Liver (tissue), 9 donors: Measurements from ENCODE around the gene NWD2. TPM values are rescaled to one million over a fixed set of nuclear protein-coding genes. Genes with fewer than 3 reads are reported as not detected.
A peak's percentile ranks its signal among the peaks of the same experiment; 100 is the strongest.

Experiments
- DNase-seq: peaks from one replicate; pipeline ENCODE4 v3.0.0-alpha.2; 2017; ENCODE audit warnings: low spot score
- H3K27ac ChIP-seq, 2 donors: one replicate each; pipeline ENCODE4 v1.7.0; 2013; ENCODE audit warnings: inconsistent platforms in 2 of 2, low read length in 2 of 2, control low read depth in 1 of 2, low read depth in 1 of 2, mild to moderate bottlenecking in 1 of 2
- H3K27me3 ChIP-seq, 4 donors: one replicate each; pipeline versions ENCODE4 v1.6.1 to v1.7.0; 2013; ENCODE audit warnings: low read length in 3 of 4, inconsistent platforms in 1 of 4, mild to moderate bottlenecking in 1 of 4, moderate library complexity in 1 of 4; ENCODE audit not compliant: control insufficient read depth in 4 of 4, insufficient read depth in 4 of 4
- H3K36me3 ChIP-seq, 4 donors: one replicate each; pipeline versions ENCODE4 v1.6.1 to v1.7.0; 2013; ENCODE audit warnings: low read length in 3 of 4, mild to moderate bottlenecking in 3 of 4, low read depth in 1 of 4, moderate library complexity in 1 of 4; ENCODE audit not compliant: control insufficient read depth in 4 of 4, insufficient read depth in 3 of 4
- H3K4me1 ChIP-seq, 4 donors: one replicate each; pipeline versions ENCODE4 v1.6.1 to v1.7.0; 2013; ENCODE audit warnings: low read length in 3 of 4, mild to moderate bottlenecking in 3 of 4, moderate library complexity in 1 of 4; ENCODE audit not compliant: control insufficient read depth in 4 of 4, insufficient read depth in 4 of 4
- H3K4me3 ChIP-seq, 3 donors: one replicate each; pipeline versions ENCODE4 v1.6.1 to v1.7.0; 2013; ENCODE audit warnings: low read length in 3 of 3, control low read depth in 1 of 3, low read depth in 1 of 3, mild to moderate bottlenecking in 1 of 3
- H3K9ac ChIP-seq, 2 donors: one replicate each; pipeline ENCODE4 v1.7.0; 2013; ENCODE audit warnings: low read length in 2 of 2, mild to moderate bottlenecking in 2 of 2, moderate library complexity in 2 of 2, control low read depth in 1 of 2, low read depth in 1 of 2
- H3K9me3 ChIP-seq, 4 donors: one replicate each; pipeline versions ENCODE4 v1.6.1 to v1.7.0; 2013; ENCODE audit warnings: low read length in 3 of 4; ENCODE audit not compliant: control insufficient read depth in 4 of 4
- ATF3 ChIP-seq: IDR thresholded peaks from 2 replicates; pipeline ENCODE4 v1.6.1; 2016; ENCODE audit warnings: antibody characterized with exemption
- CTCF ChIP-seq: fragments of 150-350 bp; IDR thresholded peaks from 2 replicates; pipeline ENCODE4 v1.5.1; 2017; ENCODE audit warnings: improper control_type of control experiment, low read depth, low read length; ENCODE audit not compliant: missing input control
- FOXA1 ChIP-seq: IDR thresholded peaks from 2 replicates; pipeline ENCODE4 v1.6.1; 2016; ENCODE audit warnings: antibody characterized with exemption
- FOXA2 ChIP-seq: IDR thresholded peaks from 2 replicates; pipeline ENCODE4 v1.6.1; 2016; ENCODE audit warnings: antibody characterized with exemption
- GABPA ChIP-seq, 2 donors: IDR thresholded peaks in 1 of 2; conservative IDR thresholded peaks in 1 of 2; 2 replicates each; pipeline ENCODE4 v1.6.1; 2016; ENCODE audit warnings: antibody characterized with exemption in 2 of 2, mild to moderate bottlenecking in 1 of 2, moderate library complexity in 1 of 2
- HNF4A ChIP-seq, 2 donors: conservative IDR thresholded peaks; 2 replicates each; pipeline ENCODE4 v1.6.1; 2016; ENCODE audit warnings: antibody characterized with exemption in 2 of 2, mild to moderate bottlenecking in 2 of 2
- HNF4G ChIP-seq: IDR thresholded peaks from 2 replicates; pipeline ENCODE4 v1.6.1; 2016; ENCODE audit warnings: antibody characterized with exemption
- JUND ChIP-seq, 2 donors: IDR thresholded peaks; 2 replicates each; pipeline ENCODE4 v1.6.1; 2016; ENCODE audit warnings: antibody characterized with exemption in 2 of 2
- MAX ChIP-seq: IDR thresholded peaks from 2 replicates; pipeline ENCODE4 v1.6.1; 2016; ENCODE audit warnings: antibody characterized with exemption
- RAD21 ChIP-seq, 2 donors: IDR thresholded peaks; 2 replicates each; pipeline ENCODE4 v1.6.1; 2016; ENCODE audit warnings: antibody characterized with exemption in 2 of 2, mild to moderate bottlenecking in 2 of 2
- REST ChIP-seq: IDR thresholded peaks from 2 replicates; pipeline ENCODE4 v1.6.1; 2016; ENCODE audit warnings: antibody characterized with exemption, mild to moderate bottlenecking
- RXRA ChIP-seq, 2 donors: IDR thresholded peaks; 2 replicates each; pipeline ENCODE4 v1.6.1; 2017 to 2018; ENCODE audit warnings: antibody characterized with exemption in 2 of 2, mild to moderate bottlenecking in 1 of 2
- SP1 ChIP-seq: IDR thresholded peaks from 2 replicates; pipeline ENCODE4 v1.6.1; 2018; ENCODE audit warnings: antibody characterized with exemption, mild to moderate bottlenecking
- YY1 ChIP-seq: IDR thresholded peaks from 2 replicates; pipeline ENCODE4 v1.6.1; 2016; ENCODE audit warnings: antibody characterized with exemption, mild to moderate bottlenecking
- ZBTB33 ChIP-seq: IDR thresholded peaks from 2 replicates; pipeline ENCODE4 v1.6.1; 2016; ENCODE audit warnings: antibody characterized with exemption
- WGBS: extraction: QIAGEN DNeasy Blood & Tissue Kit; methylation state at CpG from one replicate; pipeline ENCODE4 v1.1.7; 2013; 5-methylcytosine and 5-hydroxymethylcytosine counted together
- polyA plus RNA-seq, 2 donors: library from polyadenylated mRNA; stranded (reverse) in 1 of 2; unstranded in 1 of 2; fragments of 200-250 nt in 1 of 2; fragments of >200 nt in 1 of 2; fragmentation: Nextera tagmentation in 1 of 2; extraction: Ambion mirVana in 1 of 2; gene quantifications; one replicate each; pipeline versions ENCODE4 v1.2.1 to v1.2.3, GENCODE V29; 2013 to 2015
- total RNA-seq, 2 donors: library from RNA; depleted of rRNA; stranded (reverse); fragments of >200 nt; gene quantifications; one replicate each; pipeline ENCODE4 v1.2.3, GENCODE V29; 2014
- donor health status: healthy.
- donor health status: healthy.
- donor health status: healthy.
- donor health status: healthy.
- donor health status: healthy.

Gene NWD2
- total and polyA plus RNA-seq, 4 donors: 0.08 to 0.37 TPM; not detected in 2

- no peak overlapping the region for H3K27ac ChIP-seq
- no peak for DNase-seq
- H3K4me1 ChIP-seq: peaks cover 0 to 25% (median 16%) of the 10 kb centered on the region in 4 donors
- no peak for TF ChIP-seq REST
- no peak for TF ChIP-seq HNF4A (conservative IDR thresholded peaks at IDR 0.05)
- TF ChIP-seq JUND (IDR thresholded peaks at IDR 0.05): no peak
- TF ChIP-seq GABPA (IDR thresholded peaks at IDR 0.05 in 1 of 2, conservative IDR thresholded peaks at IDR 0.05 in 1 of 2): no peak
- no peak for TF ChIP-seq FOXA1
- TF ChIP-seq MAX: no peak
- H3K9ac ChIP-seq: no peak overlapping the region
- H3K27me3 ChIP-seq: no peaks in the 10 kb centered on the region
- no peak overlapping the region for H3K4me3 ChIP-seq
- WGBS: 53% methylated on average over 3 of the region's 3 CpGs
- no peaks in the 10 kb centered on the region for H3K9me3 ChIP-seq
- no peaks in the 10 kb centered on the region for H3K36me3 ChIP-seq
These were observed 222.7 kb downstream of the NWD2 start for GRCh38 chr4:37467223-37467622.

GRCh38 chr4:37467824-37468223 is 223.3 kb downstream of the NWD2 start:
- TF ChIP-seq HNF4A (conservative IDR thresholded peaks at IDR 0.05) (peak in 1 of 2 donors; percentile 66), RXRA (IDR thresholded peaks at IDR 0.05) (peak in 1 of 2 donors; percentile 31), RAD21 (IDR thresholded peaks at IDR 0.05) (no peak)
- Histone ChIP-seq H3K27me3 (no peaks in the 10 kb centered on the region), H3K27ac (no peak overlapping the region), H3K4me1 (peaks cover 0 to 25% (median 16%) of the 10 kb centered on the region in 4 donors), H3K9ac (no peak overlapping the region), H3K9me3 (no peaks in the 10 kb centered on the region), H3K4me3 (no peak overlapping the region), H3K36me3 (no peaks in the 10 kb centered on the region)
- no peak for DNase-seq
- WGBS: 30% methylated on average over 4 of the region's 4 CpGs

GRCh38 chr4:37469286-37469685 is 224.7 kb downstream of the NWD2 start:
- Histone ChIP-seq H3K4me1 (peaks cover 0 to 25% (median 16%) of the 10 kb centered on the region in 4 donors), H3K4me3 (no peak overlapping the region), H3K27ac (no peak overlapping the region), H3K9ac (no peak overlapping the region), H3K9me3 (no peaks in the 10 kb centered on the region), H3K36me3 (no peaks in the 10 kb centered on the region), H3K27me3 (no peaks in the 10 kb centered on the region)
- no peak for TF ChIP-seq MAX
- TF ChIP-seq CTCF: no peak
- no peak for TF ChIP-seq ZBTB33
- no peak for TF ChIP-seq FOXA1
- TF ChIP-seq HNF4G: no peak
- no peak for TF ChIP-seq FOXA2
- no peak for TF ChIP-seq RXRA (IDR thresholded peaks at IDR 0.05)
- TF ChIP-seq JUND (IDR thresholded peaks at IDR 0.05): no peak
- TF ChIP-seq ATF3: no peak
- no peak for TF ChIP-seq YY1
- no peak for TF ChIP-seq SP1
- TF ChIP-seq REST: no peak
- no peak for TF ChIP-seq GABPA (IDR thresholded peaks at IDR 0.05 in 1 of 2, conservative IDR thresholded peaks at IDR 0.05 in 1 of 2)
- 93% methylated on average over 2 of the region's 2 CpGs for WGBS
- DNase-seq: no peak
